HG02798 (cell line): Measurements from ENCODE around the gene ST3GAL3.
"Not testable (repeated sequence)": the region's sequence is repeated elsewhere in the genome, so short reads cannot be mapped to it uniquely, and the experiment has no call there.

ENCODE experiments used
- ATAC-seq: cut with Tn5 transposase; IDR thresholded peaks from one replicate; pipeline ENCODE4 v1.9.1; 2021; ENCODE audit warnings: mild to moderate bottlenecking; ENCODE audit not compliant: unreplicated experiment, poor library complexity

ST3GAL3 gene

GRCh38 chr1:43693371-43693770 lies 14.0 kb upstream of the ST3GAL3 start:
- no peak for ATAC-seq

DNA sequence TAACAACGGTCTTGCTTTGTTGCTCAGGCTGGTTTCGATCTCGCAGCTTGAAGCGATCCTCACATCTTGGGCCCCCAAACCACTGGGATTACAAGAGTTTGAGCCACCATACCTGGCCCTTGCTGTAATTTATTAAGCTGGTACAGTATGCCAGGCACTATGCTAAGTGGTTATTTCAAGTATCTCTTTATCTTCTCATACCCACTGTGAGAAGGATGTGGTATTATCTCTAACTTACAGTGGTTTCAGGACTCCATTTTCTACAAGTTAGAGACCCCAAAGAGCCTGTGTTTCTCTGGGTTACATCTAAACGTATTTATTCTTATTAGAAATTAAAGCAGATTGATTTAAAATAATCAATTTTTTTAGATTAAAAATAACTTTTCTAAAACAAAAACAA lies 8.1 kb upstream of the ST3GAL3 start:
- ATAC-seq: no peak

GRCh38 chr1:43703836-43704235 lies 3.5 kb upstream of the ST3GAL3 start:
- ATAC-seq: no peak

DNA sequence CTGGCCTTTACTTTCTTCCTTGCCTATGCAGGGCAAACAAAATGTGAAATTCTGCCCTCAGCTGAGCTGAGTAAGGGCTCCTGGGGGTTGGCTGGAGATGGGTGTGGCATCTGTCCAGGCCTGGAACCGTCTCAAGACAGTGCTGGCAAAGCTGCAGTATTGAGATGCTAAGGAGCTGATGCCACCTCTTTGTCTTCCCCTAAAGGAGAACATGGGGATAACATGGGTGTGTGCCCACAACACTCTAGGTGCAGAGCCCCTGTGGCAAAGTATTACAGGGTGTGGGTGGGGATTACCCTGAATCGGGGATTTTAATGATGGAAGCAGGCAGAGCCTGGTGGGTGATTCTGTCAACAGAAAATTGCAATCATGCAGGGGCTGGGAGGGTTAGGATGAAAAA lies 2.5 kb upstream of the ST3GAL3 start:
- no peak for ATAC-seq

DNA sequence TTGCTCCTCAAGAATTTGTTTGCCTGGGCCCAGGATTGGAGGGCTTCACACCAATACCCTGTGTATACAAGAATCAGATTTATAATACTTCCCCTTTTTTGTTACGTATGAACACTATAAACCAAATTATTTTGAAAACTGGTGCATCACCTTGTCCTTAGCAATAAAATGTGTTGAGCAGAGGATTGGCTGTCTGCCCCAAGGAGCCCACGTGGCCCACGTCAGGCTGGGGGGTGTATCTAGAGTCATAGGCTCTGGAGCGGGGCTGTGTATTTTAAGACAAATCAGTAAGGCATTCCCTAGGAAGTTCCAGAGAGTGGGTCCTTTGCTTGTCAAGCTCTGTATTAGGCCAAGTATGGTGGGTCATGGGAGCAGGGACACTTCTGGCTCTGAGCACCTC lies 2.0 kb upstream of the ST3GAL3 start:
- no peak for ATAC-seq

- ATAC-seq: no peak
These were observed 1.2 kb upstream of the ST3GAL3 start for GRCh38 chr1:43705982-43706597.

DNA sequence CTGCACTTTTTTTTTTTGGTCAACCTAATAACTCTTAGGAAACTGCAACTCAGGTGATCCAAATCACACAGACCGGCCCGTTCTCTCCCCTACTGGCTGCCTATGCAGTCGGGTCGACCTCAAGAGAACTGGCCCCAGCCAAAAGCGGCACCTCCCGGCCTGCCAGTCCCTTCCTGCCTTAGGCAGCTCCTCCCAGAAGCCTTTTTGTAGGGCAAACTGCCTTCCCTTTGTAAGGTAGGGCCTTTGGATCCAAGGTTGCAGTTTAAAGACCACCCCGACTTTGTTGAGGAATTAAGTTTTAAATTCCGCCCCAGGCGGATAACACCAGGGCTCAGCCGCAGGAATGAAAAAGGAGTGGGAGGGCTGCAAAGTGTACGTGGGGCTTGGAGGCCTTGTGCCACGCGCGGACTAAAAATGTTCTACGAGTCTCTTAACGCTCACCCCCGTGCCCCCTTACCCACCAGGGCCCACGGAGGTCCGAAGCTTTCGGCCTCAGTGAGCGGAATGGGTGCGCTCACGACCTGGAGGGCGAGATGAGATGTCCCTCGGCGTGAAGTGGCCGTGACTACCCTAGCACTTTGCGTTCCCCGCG lies 642 bp upstream of the ST3GAL3 start:
- no peak for ATAC-seq

GRCh38 chr1:43708002-43708410 lies 670 bp downstream of the ST3GAL3 start:
- ATAC-seq: no peak

DNA sequence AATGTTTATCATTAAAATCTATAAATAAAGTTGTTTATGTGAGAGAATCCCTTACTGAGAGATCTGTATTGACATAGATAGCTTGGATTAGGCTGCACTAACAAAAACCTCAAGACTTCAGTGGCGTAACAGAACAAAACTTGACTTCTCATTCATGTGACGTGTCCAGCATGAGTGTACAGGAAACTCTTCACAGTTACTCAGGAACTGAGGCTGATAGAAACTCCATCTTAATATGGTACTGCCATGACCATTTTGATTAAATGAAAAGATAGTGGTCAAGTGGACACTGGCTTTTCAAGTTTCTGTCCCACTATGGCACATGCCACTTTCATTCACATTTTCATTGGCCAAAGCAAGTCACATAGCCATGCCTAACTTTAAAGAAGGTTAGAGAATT lies 3.7 kb downstream of the ST3GAL3 start:
- no peak for ATAC-seq

DNA sequence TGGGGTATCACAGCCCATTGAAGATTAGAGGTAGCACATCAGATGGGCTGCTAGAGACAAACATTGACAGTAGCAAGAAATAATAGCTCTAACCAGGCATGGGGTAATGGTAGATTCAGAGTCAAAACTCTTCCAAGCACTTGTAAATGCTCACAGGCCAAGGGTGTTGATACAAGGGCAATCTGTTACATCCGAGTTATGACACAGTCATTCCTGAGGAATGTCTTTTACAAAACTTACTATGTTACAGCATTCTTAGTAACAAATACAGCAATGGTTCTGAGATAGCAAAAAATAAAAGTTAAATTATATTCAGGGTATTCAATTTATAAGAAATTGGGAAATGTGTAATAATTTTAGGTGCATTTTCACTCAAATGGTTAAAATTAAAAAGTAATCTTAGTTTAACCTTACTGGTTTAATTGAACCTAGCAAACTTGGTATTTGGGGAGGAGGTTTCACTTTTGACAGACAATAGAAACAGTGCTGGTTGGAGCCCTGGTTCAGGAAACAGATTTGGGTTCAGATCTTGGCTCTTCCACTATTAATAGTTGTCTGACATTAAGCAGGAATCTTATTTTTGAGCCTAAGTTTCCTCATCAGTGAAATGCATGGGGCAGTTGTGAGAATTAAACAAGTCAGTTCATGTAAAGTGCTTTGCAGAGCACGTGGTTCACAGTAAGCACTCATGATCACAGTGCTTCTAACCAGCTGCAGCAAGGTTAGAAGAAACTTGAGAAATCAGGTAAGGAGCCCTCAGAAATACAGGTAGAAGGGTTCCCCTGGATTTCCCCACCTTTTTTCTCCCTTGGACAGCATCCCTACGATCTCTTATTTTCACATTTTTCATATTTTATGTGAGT lies 4.4 kb downstream of the ST3GAL3 start:
- ATAC-seq: no peak

DNA sequence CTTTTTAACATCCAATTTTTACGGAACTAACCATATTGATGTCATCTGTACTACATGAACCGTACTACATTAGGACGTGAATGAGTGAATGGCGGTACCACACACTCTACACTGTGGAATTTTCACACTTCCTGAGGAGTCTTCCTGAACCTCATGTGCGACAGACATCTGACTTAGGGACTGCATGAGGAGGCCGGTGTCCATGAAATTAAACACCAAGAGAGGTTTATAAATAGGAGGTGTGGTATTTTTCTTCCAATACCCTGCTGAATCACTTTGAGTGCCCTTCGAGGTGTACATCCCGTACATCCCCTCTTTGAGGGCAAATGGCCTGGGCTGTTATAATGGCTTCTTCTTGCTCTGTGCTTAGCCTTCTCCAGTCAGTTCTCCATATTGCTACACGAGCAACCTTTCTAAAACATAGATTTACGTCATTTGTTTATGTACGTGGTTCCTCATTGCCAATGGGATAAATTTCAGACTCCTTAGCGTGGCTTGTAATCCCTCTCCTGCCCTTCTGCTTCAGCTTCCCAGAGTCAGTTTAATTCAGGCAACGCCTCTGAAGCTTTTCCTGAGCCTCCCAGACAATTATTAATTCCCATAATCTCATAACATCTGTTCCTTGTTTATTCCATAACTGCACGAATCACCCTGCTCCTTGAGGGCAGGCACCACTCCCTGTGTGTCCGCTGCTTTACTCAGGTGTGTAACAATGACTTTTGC lies 9.4 kb downstream of the ST3GAL3 start:
- no peak for ATAC-seq

DNA sequence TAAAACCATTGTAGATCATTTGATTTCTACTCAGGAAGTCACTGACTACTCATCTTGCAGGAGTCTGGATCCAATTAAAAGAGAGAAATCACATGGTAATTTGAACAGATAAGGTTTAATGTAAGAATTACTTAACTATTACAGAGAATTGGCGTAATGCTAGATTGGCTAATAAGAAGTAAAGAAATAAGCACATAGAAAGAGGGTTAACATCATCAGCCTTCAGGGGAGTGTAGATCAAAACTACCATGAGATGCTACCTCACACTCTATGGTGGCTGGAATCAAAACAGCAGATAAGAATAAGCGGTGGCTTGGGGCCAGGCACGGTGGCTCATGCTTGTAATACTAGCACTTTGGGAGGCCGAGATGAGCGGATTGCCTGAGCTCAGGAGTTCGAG lies 11.7 kb downstream of the ST3GAL3 start:
- no peak for ATAC-seq

- not testable (repeated sequence) for ATAC-seq
These were observed 12.5 kb downstream of the ST3GAL3 start for GRCh38 chr1:43719670-43720419.

- no peak for ATAC-seq
These were observed 15.5 kb downstream of the ST3GAL3 start for GRCh38 chr1:43722810-43723209.

DNA sequence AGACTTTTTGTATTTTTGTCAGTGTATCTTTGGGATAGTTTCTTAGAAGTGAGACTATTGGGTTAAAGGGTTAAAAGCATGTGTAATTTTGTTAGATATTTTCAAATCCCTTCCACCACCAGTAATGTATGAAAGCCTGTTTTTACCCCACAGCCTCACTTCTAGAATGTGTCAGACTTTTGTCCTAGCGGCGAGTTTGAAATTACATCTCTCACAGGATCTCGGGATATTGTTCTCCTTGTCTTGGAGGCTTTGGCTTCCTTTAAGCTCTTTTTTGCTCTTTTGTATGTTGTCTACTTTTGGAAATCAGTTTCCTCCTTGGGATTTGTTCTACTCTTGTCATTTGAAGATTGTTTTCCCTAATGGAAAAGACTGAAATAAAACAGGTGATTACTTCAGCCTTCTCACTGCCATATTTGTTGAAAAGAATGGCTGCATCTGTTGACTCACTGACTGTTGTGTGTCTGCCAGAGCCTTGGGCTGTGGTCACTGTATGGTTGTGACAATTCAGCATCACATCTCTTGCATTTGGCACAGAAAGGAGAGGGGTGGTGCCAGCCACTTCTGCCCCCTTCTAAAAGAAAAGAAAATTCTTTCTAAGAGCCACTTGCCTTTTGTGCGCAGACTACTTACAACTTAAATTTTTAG lies 22.6 kb downstream of the ST3GAL3 start:
- ATAC-seq: no peak

- ATAC-seq: no peak
These were observed 24.7 kb downstream of the ST3GAL3 start for GRCh38 chr1:43731867-43732531.

DNA sequence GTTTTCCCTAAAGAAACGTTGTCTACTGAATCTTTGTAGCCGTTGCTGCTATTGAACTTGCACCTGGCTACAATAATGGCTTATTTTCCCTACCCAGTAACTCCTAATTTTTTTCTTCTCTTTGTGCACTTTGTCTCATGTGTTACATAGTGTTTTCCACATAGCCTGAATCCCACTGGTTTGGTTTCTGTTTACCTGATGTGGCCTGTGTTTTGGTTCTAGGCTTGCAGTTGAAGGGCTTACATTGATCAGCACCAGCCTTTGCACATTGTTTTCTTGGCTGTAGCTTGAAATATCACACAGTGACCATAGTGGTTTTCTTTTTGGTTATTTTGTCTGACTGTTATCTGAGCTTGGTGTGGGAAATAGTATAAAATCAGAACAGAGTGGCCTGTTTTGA lies 29.5 kb downstream of the ST3GAL3 start:
- no peak for ATAC-seq

DNA sequence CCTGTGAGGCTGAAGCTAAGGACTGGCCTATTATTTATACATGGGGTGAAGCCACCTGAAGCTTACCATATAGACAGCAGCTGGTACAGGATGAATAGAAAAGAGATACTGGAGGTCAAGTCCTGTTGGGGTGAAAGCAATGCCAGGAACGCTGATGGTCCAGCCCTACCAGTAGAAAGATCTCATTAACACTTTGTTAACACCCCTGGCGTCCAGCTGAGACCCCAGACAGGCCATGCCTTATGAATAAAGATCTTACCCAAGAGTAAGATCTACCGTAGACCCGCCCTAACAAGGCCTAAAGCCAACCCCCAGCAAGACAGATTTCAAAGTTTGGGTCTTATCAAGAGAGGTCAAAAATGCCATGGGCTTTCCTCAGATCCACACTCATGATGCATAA lies 34.7 kb downstream of the ST3GAL3 start:
- ATAC-seq: no peak

DNA sequence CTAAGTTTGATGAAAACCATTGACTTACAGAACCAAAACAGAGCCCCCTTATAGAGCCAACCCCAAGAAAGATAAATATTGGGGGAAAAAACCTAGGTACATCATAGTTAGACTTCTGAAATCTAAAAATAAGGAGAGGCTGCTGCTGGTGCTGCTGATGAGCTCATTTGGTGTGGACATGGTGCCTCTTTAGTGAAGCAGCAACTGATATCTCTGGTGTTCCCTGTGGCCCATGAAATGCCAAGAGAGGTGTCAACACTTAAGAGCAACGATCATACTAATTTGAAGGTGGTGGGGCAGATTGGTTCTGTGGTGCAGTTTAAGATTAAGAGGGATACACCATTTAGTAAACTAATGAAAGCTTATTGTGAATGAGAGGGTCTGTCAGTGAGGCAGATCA lies 35.9 kb downstream of the ST3GAL3 start:
- no peak for ATAC-seq
